HCT116 (cell line): ENCODE results near the gene EFCAB12. TPM values are rescaled to one million over a fixed set of nuclear protein-coding genes. Genes with fewer than 3 reads are reported as not detected.

Experiments
- ATAC-seq: fragments of 200-7000 bp; cut with Tn5 transposase; 2 replicates; pipeline ENCODE4 v1.9.1; 2020; ENCODE audit warnings: mild to moderate bottlenecking, moderate library complexity
- BruUV-seq: library from RNA; stranded (reverse); fragments of 400-500 nt; replicated peaks from 2 replicates; lab custom pipeline; 2021; lab: Mats Ljungman, UMichigan
- CTCF ChIA-PET: fragments of 300-600 bp; sonication (Branson Sonifier 250); formaldehyde crosslinking; loops from one replicate; lab custom pipeline; 2021; ENCODE audit warnings: antibody characterized with exemption; lab: Charles Lee
- POLR2A ChIA-PET: fragments of 300-600, 350-600 bp; sonication (Branson Sonifier 250); formaldehyde crosslinking; loops from one replicate; lab custom pipeline; 2021; ENCODE audit warnings: antibody characterized with exemption; lab: Charles Lee
- RAD21 ChIA-PET, 2 experiments: fragments of 300-600 bp; sonication (Branson Sonifier 250); formaldehyde crosslinking; loops; one replicate each; lab custom pipeline; 2023; ENCODE audit warnings: low total read pairs in 2 of 2; ENCODE audit not compliant: uncharacterized antibody in 2 of 2, unreplicated experiment in 2 of 2, low non-redundant PET in 1 of 2; lab: Charles Lee
- DNase-seq: peaks from one replicate; pipeline ENCODE4 v3.0.0-alpha.2; 2010; ENCODE audit warnings: low read depth, low spot score
- H2AFZ ChIP-seq: fragments of 200-600 bp; shearing (Covaris generic), sonication (generic); 2 replicates; pipeline ENCODE4 v1.6.1; 2017; ENCODE audit warnings: low read depth, mixed run types, mixed read lengths, antibody characterized with exemption, low read length; ENCODE audit not compliant: poor library complexity, severe bottlenecking
- H3K27ac ChIP-seq: 2 replicates; pipeline ENCODE4 v1.5.1; 2012; ENCODE audit warnings: low read depth, low read length
- H3K27me3 ChIP-seq: fragments of 200-600 bp; sonication (generic); 2 replicates; pipeline ENCODE4 v1.6.1; 2016; ENCODE audit warnings: mixed run types, low read length, mixed read lengths; ENCODE audit not compliant: insufficient read depth
- H3K36me3 ChIP-seq, 2 experiments: fragments of 200-500 bp in 1 of 2; fragments of 200-600 bp in 1 of 2; sonication (Bioruptor generic) in 1 of 2; sonication (generic) in 1 of 2; 2 replicates each; pipeline versions ENCODE4 v1.5.1 to v1.6.1; 2014 to 2016; ENCODE audit warnings: low read length in 2 of 2, inconsistent platforms in 1 of 2, mixed read lengths in 1 of 2, mixed run types in 1 of 2; ENCODE audit not compliant: insufficient read depth in 2 of 2, control insufficient read depth in 1 of 2
- H3K4me1 ChIP-seq, 2 experiments: fragments of 200-600 bp in 1 of 2; sonication (generic) in 1 of 2; 2 replicates each; pipeline versions ENCODE4 v1.5.1 to v1.6.1; 2012 to 2017; ENCODE audit warnings: low read length in 2 of 2, inconsistent platforms in 1 of 2, mild to moderate bottlenecking in 1 of 2, mixed read lengths in 1 of 2, mixed run types in 1 of 2, moderate library complexity in 1 of 2; ENCODE audit not compliant: insufficient read depth in 2 of 2, control insufficient read depth in 1 of 2
- H3K4me2 ChIP-seq: fragments of 200-600 bp; sonication (generic); 2 replicates; pipeline ENCODE4 v1.6.1; 2017; ENCODE audit warnings: mixed run types, low read length, mixed read lengths
- H3K4me3 ChIP-seq, 2 experiments: fragments of 200-600 bp in 1 of 2; sonication (generic) in 1 of 2; replicated peaks in 1 of 2; 2 replicates each; pipeline ENCODE4 v1.5.1; 2011 to 2016; ENCODE audit warnings: low read length in 2 of 2, control low read depth in 1 of 2, low read depth in 1 of 2, mild to moderate bottlenecking in 1 of 2, mixed read lengths in 1 of 2, mixed run types in 1 of 2
- H3K79me2 ChIP-seq: fragments of 200-600 bp; sonication (generic); 2 replicates; pipeline ENCODE4 v1.6.1; 2017; ENCODE audit warnings: mild to moderate bottlenecking, mixed run types, low read length, moderate library complexity, mixed read lengths; ENCODE audit not compliant: insufficient read depth
- H3K9ac ChIP-seq: fragments of 200-600 bp; sonication (generic); 2 replicates; pipeline ENCODE4 v1.6.1; 2016; ENCODE audit warnings: low read length, mixed read lengths
- H3K9me2 ChIP-seq: fragments of 200-600 bp; sonication (generic), shearing (Covaris generic); 2 replicates; pipeline ENCODE4 v1.6.1; 2017; ENCODE audit warnings: mixed run types, mild to moderate bottlenecking, moderate library complexity; ENCODE audit not compliant: insufficient read depth
- H3K9me3 ChIP-seq, 2 experiments: fragments of 200-500 bp in 1 of 2; fragments of 200-600 bp in 1 of 2; sonication (Bioruptor generic) in 1 of 2; sonication (generic) in 1 of 2; 2 replicates each; pipeline ENCODE4 v1.6.1; 2014 to 2017; ENCODE audit warnings: low read length in 2 of 2, mixed read lengths in 2 of 2, inconsistent platforms in 1 of 2, low read depth in 1 of 2, mild to moderate bottlenecking in 1 of 2, mixed run types in 1 of 2, moderate library complexity in 1 of 2; ENCODE audit not compliant: control insufficient read depth in 1 of 2, insufficient read depth in 1 of 2
- H4K20me1 ChIP-seq: fragments of 200-600 bp; sonication (generic), shearing (Covaris generic); 2 replicates; pipeline ENCODE4 v1.6.1; 2017; ENCODE audit warnings: mixed run types, mild to moderate bottlenecking, moderate library complexity; ENCODE audit not compliant: insufficient read depth
- CEBPB ChIP-seq: IDR thresholded peaks from 2 replicates; pipeline ENCODE4 v1.6.1; 2012; ENCODE audit warnings: low read depth
- EGR1 ChIP-seq: IDR thresholded peaks from 2 replicates; pipeline ENCODE4 v1.6.1; 2012; ENCODE audit warnings: low read depth
- ELF1 ChIP-seq: IDR thresholded peaks from 2 replicates; pipeline ENCODE4 v1.6.1; 2012; ENCODE audit warnings: low read depth, borderline replicate concordance
- EZH2 ChIP-seq: fragments of 200-600 bp; sonication (generic); IDR thresholded peaks from 2 replicates; pipeline ENCODE4 v1.6.1; 2017; ENCODE audit warnings: antibody characterized with exemption, mixed run types
- EZH2phosphoT487 ChIP-seq: fragments of 200-600 bp; IDR thresholded peaks from 2 replicates; pipeline ENCODE4 v1.6.1; 2018; ENCODE audit warnings: antibody characterized with exemption, borderline replicate concordance
- FOSL1 ChIP-seq: IDR thresholded peaks from 2 replicates; pipeline ENCODE4 v1.6.1; 2012; ENCODE audit warnings: low read depth
- JUND ChIP-seq: IDR thresholded peaks from 2 replicates; pipeline ENCODE4 v1.6.1; 2012
- POLR2A ChIP-seq: IDR thresholded peaks from 2 replicates; pipeline ENCODE4 v1.7.0; 2011; ENCODE audit warnings: borderline replicate concordance; ENCODE audit not compliant: insufficient read depth, insufficient read length; ENCODE audit errors: extremely low read depth
- POLR2AphosphoS5 ChIP-seq: IDR thresholded peaks from 2 replicates; pipeline ENCODE4 v1.6.1; 2011; ENCODE audit warnings: mild to moderate bottlenecking, low read depth, low read length, moderate library complexity
- RAD21 ChIP-seq: IDR thresholded peaks from 2 replicates; pipeline ENCODE4 v1.6.1; 2012; ENCODE audit warnings: low read depth, mild to moderate bottlenecking
- YY1 ChIP-seq: IDR thresholded peaks from 2 replicates; pipeline ENCODE4 v1.6.1; 2011; ENCODE audit warnings: low read length, low read depth, moderate library complexity, mild to moderate bottlenecking; ENCODE audit not compliant: insufficient replicate concordance; ENCODE audit errors: extremely low read depth
- ZBTB33 ChIP-seq: IDR thresholded peaks from 2 replicates; pipeline ENCODE4 v1.6.1; 2011; ENCODE audit warnings: mild to moderate bottlenecking, low read length, moderate library complexity; ENCODE audit not compliant: insufficient replicate concordance; ENCODE audit errors: extremely low read depth
- intact Hi-C: fragments of 100-400 bp; cut with micrococcal nuclease; formaldehyde crosslinking; loops from 2 replicates; pipeline ENCODE4 v1.10.0; 2022
- total RNA-seq: library from RNA; stranded (reverse); gene quantifications from one replicate; pipeline ENCODE4 v1.2.1, GENCODE V29; 2021; ENCODE audit not compliant: unreplicated experiment
- TF ChIP-seq, protein P1 (sequence below), 3 experiments: fragments of 200-600 bp in 1 of 3; sonication (generic) in 1 of 3; IDR thresholded peaks in 2 of 3; conservative IDR thresholded peaks in 1 of 3; 2 replicates each; pipeline ENCODE4 v1.5.1; 2012 to 2017; ENCODE audit warnings: low read depth in 2 of 3, low read length in 2 of 3, antibody characterized with exemption in 1 of 3, borderline replicate concordance in 1 of 3, control low read depth in 1 of 3, mild to moderate bottlenecking in 1 of 3, mixed read lengths in 1 of 3, mixed run types in 1 of 3, moderate library complexity in 1 of 3; ENCODE audit not compliant: insufficient read depth in 1 of 3

Gene EFCAB12
- total RNA-seq, 1 experiment from 2014 or later = 0.42 TPM

- no peaks in the 10 kb centered on the region for H3K36me3 ChIP-seq
- BruUV-seq = no TSS peak
- H3K9me2 ChIP-seq = no peaks in the 10 kb centered on the region
- no peaks in the 10 kb centered on the region for H3K79me2 ChIP-seq
- H4K20me1 ChIP-seq = no peaks in the 10 kb centered on the region
- TF ChIP-seq, protein P1, sequence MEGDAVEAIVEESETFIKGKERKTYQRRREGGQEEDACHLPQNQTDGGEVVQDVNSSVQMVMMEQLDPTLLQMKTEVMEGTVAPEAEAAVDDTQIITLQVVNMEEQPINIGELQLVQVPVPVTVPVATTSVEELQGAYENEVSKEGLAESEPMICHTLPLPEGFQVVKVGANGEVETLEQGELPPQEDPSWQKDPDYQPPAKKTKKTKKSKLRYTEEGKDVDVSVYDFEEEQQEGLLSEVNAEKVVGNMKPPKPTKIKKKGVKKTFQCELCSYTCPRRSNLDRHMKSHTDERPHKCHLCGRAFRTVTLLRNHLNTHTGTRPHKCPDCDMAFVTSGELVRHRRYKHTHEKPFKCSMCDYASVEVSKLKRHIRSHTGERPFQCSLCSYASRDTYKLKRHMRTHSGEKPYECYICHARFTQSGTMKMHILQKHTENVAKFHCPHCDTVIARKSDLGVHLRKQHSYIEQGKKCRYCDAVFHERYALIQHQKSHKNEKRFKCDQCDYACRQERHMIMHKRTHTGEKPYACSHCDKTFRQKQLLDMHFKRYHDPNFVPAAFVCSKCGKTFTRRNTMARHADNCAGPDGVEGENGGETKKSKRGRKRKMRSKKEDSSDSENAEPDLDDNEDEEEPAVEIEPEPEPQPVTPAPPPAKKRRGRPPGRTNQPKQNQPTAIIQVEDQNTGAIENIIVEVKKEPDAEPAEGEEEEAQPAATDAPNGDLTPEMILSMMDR (IDR thresholded peaks at IDR 0.05 in 2 of 3, conservative IDR thresholded peaks at IDR 0.05 in 1 of 3; ENCODE audit: borderline replicate concordance in 1 of 3, insufficient read depth in 1 of 3, low read depth in 2 of 3, low read length in 2 of 3) = no peak
- TF ChIP-seq EZH2 (no peak), ZBTB33 (no peak), POLR2A (no peak), EZH2phosphoT487 (no peak), ELF1 (no peak), JUND (no peak), FOSL1 (no peak), EGR1 (no peak), POLR2AphosphoS5 (no peak), RAD21 (no peak), YY1 (no peak), CEBPB (no peak)
- no peaks in the 10 kb centered on the region for H3K27me3 ChIP-seq
- DNase-seq = no peak
- no peak for ATAC-seq
- no peak overlapping the region for H3K9ac ChIP-seq
- intact Hi-C loops = no loop called here
- no peak overlapping the region for H3K4me2 ChIP-seq
- no peak overlapping the region for H3K4me3 ChIP-seq
- ChIA-PET RAD21 (no interaction called here), POLR2A (interaction anchor here (0.6 kb wide), 1 partner anchor 162 kb away, joined by 3 read pairs; no protein-coding TSS in a partner anchor), CTCF (interaction anchor here (1.0 kb wide), 1 partner anchor 9 kb away, joined by 4 read pairs; no protein-coding TSS in a partner anchor)
- no peak overlapping the region for H2AFZ ChIP-seq
- peaks cover 0 to 5% of the 10 kb centered on the region in 2 experiments; a peak in 2 of 4 replicates for H3K9me3 ChIP-seq
- H3K27ac ChIP-seq = no peak overlapping the region
- no peaks in the 10 kb centered on the region for H3K4me1 ChIP-seq
Measured at GRCh38 chr3:129375099-129375498, 53.3 kb downstream of the EFCAB12 start.
